Activated naive CD4-positive, alpha-beta T cell treated with anti-CD3 and anti-CD28 coated beads, Interleukin-2, amount 50 U/mL, for 24 hours (primary cell): ENCODE data around the gene MS4A6E.
"Not testable (repeated sequence)": the region's sequence is repeated elsewhere in the genome, so short reads cannot be mapped to it uniquely, and the experiment has no call there.

Experiments used
- H3K27ac Mint-ChIP-seq: one replicate; pipeline ENCODE4 v1.8.0; 2021; ENCODE audit warnings: mild to moderate bottlenecking, mixed read lengths
- H3K27me3 Mint-ChIP-seq: one replicate; pipeline ENCODE4 v1.8.0; 2021; ENCODE audit warnings: mixed read lengths
- H3K36me3 Mint-ChIP-seq: one replicate; pipeline ENCODE4 v1.8.0; 2021; ENCODE audit warnings: mixed read lengths
- H3K4me1 Mint-ChIP-seq: one replicate; pipeline ENCODE4 v1.8.0; 2021; ENCODE audit warnings: mixed read lengths
- H3K4me3 Mint-ChIP-seq: one replicate; pipeline ENCODE4 v1.8.0; 2021; ENCODE audit warnings: mild to moderate bottlenecking, mixed read lengths
- H3K9me3 Mint-ChIP-seq: one replicate; pipeline ENCODE4 v1.8.0; 2021; ENCODE audit warnings: mixed read lengths

Gene MS4A6E

DNA sequence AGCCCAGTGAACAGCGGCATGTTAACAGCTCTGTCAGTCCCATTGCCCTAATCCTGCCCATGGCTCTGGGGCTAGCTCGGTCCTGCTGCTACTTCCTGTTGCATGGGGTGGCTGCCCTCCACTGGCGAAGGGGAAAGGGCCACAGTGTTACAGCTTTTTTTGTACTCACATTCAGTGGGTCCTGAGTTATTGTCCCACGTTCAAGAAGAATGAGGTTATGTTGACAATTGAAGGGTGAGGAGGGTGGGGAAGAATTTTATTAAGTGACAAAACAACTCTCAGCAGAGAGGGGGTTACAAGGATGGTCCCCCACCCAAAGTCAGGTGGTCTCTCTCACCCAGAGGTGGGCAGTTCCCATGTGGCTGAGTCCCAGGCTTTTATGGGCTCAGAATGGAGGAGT lies 33.6 kb downstream of the MS4A6E start:
- Mint-ChIP-seq H3K9me3 (no peaks in the 10 kb centered on the region), H3K36me3 (no peaks in the 10 kb centered on the region), H3K4me1 (no peaks in the 10 kb centered on the region), H3K4me3 (no peak overlapping the region), H3K27ac (no peak overlapping the region), H3K27me3 (peaks cover 13% of the 10 kb centered on the region)

- no peak overlapping the region for H3K27ac Mint-ChIP-seq
- H3K36me3 Mint-ChIP-seq, result no peaks in the 10 kb centered on the region
- H3K4me1 Mint-ChIP-seq, result no peaks in the 10 kb centered on the region
- no peak overlapping the region for H3K4me3 Mint-ChIP-seq
- no peaks in the 10 kb centered on the region for H3K9me3 Mint-ChIP-seq
- H3K27me3 Mint-ChIP-seq, result peaks cover 15% of the 10 kb centered on the region
These were observed 35.2 kb downstream of the MS4A6E start for GRCh38 chr11:60362241-60362640.

GRCh38 chr11:60363542-60364470 lies 36.8 kb downstream of the MS4A6E start:
- Mint-ChIP-seq H3K4me1 (no peaks in the 10 kb centered on the region), H3K4me3 (no peak overlapping the region), H3K27me3 (peaks cover 14% of the 10 kb centered on the region), H3K9me3 (no peaks in the 10 kb centered on the region), H3K27ac (no peak overlapping the region), H3K36me3 (no peaks in the 10 kb centered on the region)

DNA sequence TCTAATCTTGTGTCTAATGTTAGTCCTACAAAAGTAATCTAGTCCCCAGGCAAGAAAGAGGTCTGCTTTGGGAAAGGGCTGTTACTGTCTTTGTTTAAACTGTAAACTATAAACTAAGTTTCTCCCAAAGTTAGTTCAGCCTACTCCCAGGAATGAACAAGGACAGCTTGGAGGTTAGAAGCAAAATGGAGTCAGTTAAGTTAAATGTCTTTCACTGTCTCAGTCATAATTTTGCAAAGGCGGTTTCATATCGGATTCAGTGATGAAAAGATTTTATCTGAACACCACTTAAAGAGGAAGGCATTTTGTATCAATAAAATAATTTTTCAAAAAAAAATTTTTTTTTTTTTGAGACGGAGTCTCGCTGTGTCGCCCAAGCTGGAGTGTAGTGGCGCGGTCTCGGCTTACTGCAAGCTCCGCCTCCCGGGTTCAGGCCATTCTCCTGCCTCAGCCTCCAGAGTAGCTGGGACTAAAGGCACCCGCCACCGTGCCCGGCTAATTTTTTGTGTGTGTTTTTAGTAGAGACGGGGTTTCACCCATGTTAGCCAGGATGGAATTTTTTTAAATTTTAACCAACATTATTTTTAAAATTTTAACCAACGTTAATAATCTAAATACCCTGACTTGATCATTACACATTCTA lies 39.3 kb downstream of the MS4A6E start:
- H3K4me1 Mint-ChIP-seq, H3K4me3 Mint-ChIP-seq, H3K9me3 Mint-ChIP-seq, H3K36me3 Mint-ChIP-seq, H3K27ac Mint-ChIP-seq: not testable (repeated sequence)
- peaks cover 15% of the 10 kb centered on the region for H3K27me3 Mint-ChIP-seq

DNA sequence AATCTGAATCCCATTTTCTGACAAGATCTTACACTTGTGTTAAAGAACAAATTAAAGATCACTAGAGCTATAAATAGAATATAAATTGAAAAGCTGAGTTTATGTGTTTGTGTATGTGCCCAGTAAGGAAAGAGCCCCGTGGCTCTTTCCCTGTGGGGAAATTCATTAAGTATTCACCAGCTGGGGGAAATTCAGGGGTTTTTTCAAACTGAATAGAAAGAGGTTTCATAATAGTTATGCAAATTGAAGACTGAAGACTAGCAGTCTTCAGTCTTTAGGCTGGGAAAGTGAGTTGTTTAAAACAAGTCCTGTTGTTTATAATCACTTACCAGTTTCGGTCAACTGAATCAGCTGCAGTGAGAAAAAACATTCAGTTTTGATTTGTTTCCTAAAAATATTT lies 40.0 kb downstream of the MS4A6E start:
- Mint-ChIP-seq H3K27ac (no peak overlapping the region), H3K9me3 (no peaks in the 10 kb centered on the region), H3K4me1 (no peaks in the 10 kb centered on the region), H3K27me3 (peaks cover 15% of the 10 kb centered on the region), H3K36me3 (no peaks in the 10 kb centered on the region), H3K4me3 (no peak overlapping the region)

- Mint-ChIP-seq H3K36me3 (no peaks in the 10 kb centered on the region), H3K9me3 (no peaks in the 10 kb centered on the region), H3K27ac (no peak overlapping the region), H3K4me1 (no peaks in the 10 kb centered on the region), H3K27me3 (peaks cover 15% of the 10 kb centered on the region), H3K4me3 (no peak overlapping the region)
These were observed 40.8 kb downstream of the MS4A6E start for GRCh38 chr11:60367896-60368295.

DNA sequence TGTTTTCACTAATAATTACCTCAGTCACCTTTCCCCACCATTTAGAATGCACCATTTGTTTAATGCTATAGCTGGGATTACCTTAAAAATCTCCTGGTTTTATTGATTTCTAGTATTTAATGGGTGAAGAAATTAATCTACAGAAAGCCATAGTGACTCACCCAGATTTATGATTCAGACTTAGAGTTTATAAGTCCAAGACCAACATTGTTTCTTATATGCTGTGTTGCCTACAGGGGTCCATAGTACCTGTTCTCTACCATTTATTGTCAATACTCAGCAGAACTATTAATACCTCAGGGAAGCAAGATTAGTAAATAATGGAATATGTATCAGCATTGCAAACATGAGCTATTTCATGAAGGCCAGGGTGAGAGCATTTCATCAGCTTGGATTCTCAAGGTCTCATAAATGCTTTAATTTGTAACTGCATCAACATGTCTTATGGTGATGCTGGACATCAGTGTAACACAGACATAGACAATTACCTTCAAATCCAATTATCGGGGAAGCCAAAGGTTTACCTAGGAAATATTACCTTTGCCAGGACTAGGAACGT lies 43.3 kb downstream of the MS4A6E start:
- no peaks in the 10 kb centered on the region for H3K4me1 Mint-ChIP-seq
- H3K27ac Mint-ChIP-seq, result no peak overlapping the region
- no peaks in the 10 kb centered on the region for H3K9me3 Mint-ChIP-seq
- H3K27me3 Mint-ChIP-seq, result peaks cover 4% of the 10 kb centered on the region
- H3K36me3 Mint-ChIP-seq, result no peaks in the 10 kb centered on the region
- no peak overlapping the region for H3K4me3 Mint-ChIP-seq

- H3K27ac Mint-ChIP-seq, result no peak overlapping the region
- no peak overlapping the region for H3K4me3 Mint-ChIP-seq
- no peaks in the 10 kb centered on the region for H3K4me1 Mint-ChIP-seq
- peaks cover 4% of the 10 kb centered on the region for H3K27me3 Mint-ChIP-seq
- no peaks in the 10 kb centered on the region for H3K36me3 Mint-ChIP-seq
- no peaks in the 10 kb centered on the region for H3K9me3 Mint-ChIP-seq
These were observed 43.8 kb downstream of the MS4A6E start for GRCh38 chr11:60370811-60371298.

- H3K9me3 Mint-ChIP-seq, result no peaks in the 10 kb centered on the region
- H3K27ac Mint-ChIP-seq, result no peak overlapping the region
- no peak overlapping the region for H3K4me3 Mint-ChIP-seq
- no peaks in the 10 kb centered on the region for H3K36me3 Mint-ChIP-seq
- H3K27me3 Mint-ChIP-seq, result peaks cover 2% of the 10 kb centered on the region
- H3K4me1 Mint-ChIP-seq, result no peaks in the 10 kb centered on the region
These were observed 44.3 kb downstream of the MS4A6E start for GRCh38 chr11:60371386-60371785.

DNA sequence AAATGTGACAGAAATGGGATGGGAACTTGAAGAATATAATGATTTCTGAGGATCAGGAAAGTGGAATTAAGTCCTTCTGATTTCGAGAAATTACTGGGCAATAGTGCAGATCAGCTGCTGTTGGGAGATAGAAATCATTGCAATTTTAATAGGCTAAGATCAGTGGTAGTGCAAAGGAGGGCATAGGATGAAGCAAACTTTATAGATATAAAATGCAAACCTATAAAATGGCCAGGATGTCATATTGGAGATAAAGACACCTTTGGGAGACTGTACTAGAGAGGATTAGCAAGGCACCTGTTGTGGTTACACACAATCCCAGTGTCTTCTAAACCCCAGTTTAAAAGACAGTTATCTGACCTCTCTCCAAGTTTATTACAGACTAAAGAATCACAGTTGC lies 44.8 kb downstream of the MS4A6E start:
- Mint-ChIP-seq H3K36me3 (no peaks in the 10 kb centered on the region), H3K4me1 (no peaks in the 10 kb centered on the region), H3K27me3 (peaks cover 2% of the 10 kb centered on the region), H3K4me3 (no peak overlapping the region), H3K9me3 (no peaks in the 10 kb centered on the region), H3K27ac (no peak overlapping the region)

GRCh38 chr11:60372767-60373166 lies 45.7 kb downstream of the MS4A6E start:
- Mint-ChIP-seq H3K27ac (no peak overlapping the region), H3K4me1 (no peaks in the 10 kb centered on the region), H3K36me3 (no peaks in the 10 kb centered on the region), H3K9me3 (no peaks in the 10 kb centered on the region), H3K27me3 (peaks cover 2% of the 10 kb centered on the region), H3K4me3 (no peak overlapping the region)

- H3K4me3 Mint-ChIP-seq, result no peak overlapping the region
- no peaks in the 10 kb centered on the region for H3K9me3 Mint-ChIP-seq
- H3K4me1 Mint-ChIP-seq, result peaks cover 4% of the 10 kb centered on the region
- H3K27me3 Mint-ChIP-seq, result peaks cover 4% of the 10 kb centered on the region
- no peaks in the 10 kb centered on the region for H3K36me3 Mint-ChIP-seq
- no peak overlapping the region for H3K27ac Mint-ChIP-seq
These were observed 48.3 kb downstream of the MS4A6E start for GRCh38 chr11:60375316-60375715.

GRCh38 chr11:60376601-60377000 lies 49.5 kb downstream of the MS4A6E start:
- Mint-ChIP-seq H3K9me3 (no peaks in the 10 kb centered on the region), H3K36me3 (no peaks in the 10 kb centered on the region), H3K4me1 (peaks cover 4% of the 10 kb centered on the region), H3K4me3 (no peak overlapping the region), H3K27me3 (peaks cover 7% of the 10 kb centered on the region), H3K27ac (no peak overlapping the region)

DNA sequence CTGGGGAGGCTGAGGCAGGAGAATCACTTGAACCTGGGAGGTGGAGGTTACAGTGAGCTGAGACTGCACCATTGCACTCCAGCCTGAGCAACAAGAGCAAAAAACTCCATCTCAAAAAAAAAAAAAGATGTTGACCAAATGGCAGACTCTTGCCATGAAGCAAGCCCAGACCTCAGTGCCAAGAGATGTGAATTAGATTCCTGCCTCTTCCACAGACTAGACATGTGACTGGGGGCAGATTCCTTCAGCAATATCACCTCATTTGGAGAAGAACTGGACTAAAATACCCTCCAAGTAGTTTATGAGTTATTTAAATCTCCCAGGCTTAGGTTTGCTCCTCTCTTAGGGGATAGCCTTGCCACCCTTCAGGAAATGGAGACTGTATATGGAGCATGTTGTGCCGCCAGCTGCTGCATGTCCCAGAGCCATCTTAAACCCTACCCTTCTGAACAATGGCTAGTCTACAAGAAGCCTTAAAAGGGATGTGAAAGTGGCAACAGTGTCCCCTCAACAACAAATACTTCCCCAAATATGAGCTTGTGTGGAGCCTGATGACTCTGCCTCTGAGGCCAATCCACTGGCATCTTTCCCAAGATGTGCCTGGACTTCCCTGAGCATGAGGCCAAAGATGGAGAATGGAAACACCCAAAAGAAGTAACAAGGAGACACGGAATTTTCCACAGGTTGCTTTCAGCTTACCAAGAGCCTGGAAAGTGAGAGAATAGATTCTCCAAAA lies 50.5 kb downstream of the MS4A6E start:
- Mint-ChIP-seq H3K27me3 (peaks cover 9% of the 10 kb centered on the region), H3K36me3 (no peaks in the 10 kb centered on the region), H3K27ac (no peak overlapping the region), H3K4me1 (peaks cover 4% of the 10 kb centered on the region), H3K4me3 (no peak overlapping the region), H3K9me3 (no peaks in the 10 kb centered on the region)

GRCh38 chr11:60378354-60378753 lies 51.3 kb downstream of the MS4A6E start, which contains the start of gene MS4A7:
MS4A7 (plus strand) TSS chr11:60378532; CDS start chr11:60383142, 4,610 bp downstream.
- Mint-ChIP-seq H3K4me1 (peaks cover 4% of the 10 kb centered on the region), H3K9me3 (no peaks in the 10 kb centered on the region), H3K4me3 (no peak within 1 kb of the TSS), H3K27me3 (peaks cover 9% of the 10 kb centered on the region), H3K36me3 (no peaks in the 10 kb centered on the region), H3K27ac (no peak within 1 kb of the TSS)
